Activated CD8-positive, alpha-beta memory T cell treated with anti-CD3 and anti-CD28 coated beads, Interleukin-2, amount 50 U/mL, for 1 hour (primary cell): ENCODE data around the gene ARHGEF10L.

Experiments used
- DNase-seq: peaks from one replicate; pipeline ENCODE4 v3.0.0-alpha.2; 2020; ENCODE audit errors: extremely low read depth

ARHGEF10L gene

GRCh38 chr1:17523321-17524041 is 16.0 kb upstream of the ARHGEF10L start:
- DNase-seq = no peak

- DNase-seq = no peak
These were observed 14.9 kb upstream of the ARHGEF10L start for GRCh38 chr1:17524645-17525044.

GRCh38 chr1:17525996-17526686 is 13.4 kb upstream of the ARHGEF10L start:
- no peak for DNase-seq

GRCh38 chr1:17527036-17527914 is 12.2 kb upstream of the ARHGEF10L start:
- DNase-seq = no peak

- no peak for DNase-seq
These were observed 10.1 kb upstream of the ARHGEF10L start for GRCh38 chr1:17529381-17529780.

- DNase-seq = no peak
These were observed 8.2 kb upstream of the ARHGEF10L start for GRCh38 chr1:17531343-17531681.

- DNase-seq = no peak
These were observed 7.6 kb upstream of the ARHGEF10L start for GRCh38 chr1:17531682-17532487.

- DNase-seq = no peak
These were observed 6.3 kb upstream of the ARHGEF10L start for GRCh38 chr1:17533201-17533600.

- no peak for DNase-seq
These were observed 4.1 kb upstream of the ARHGEF10L start for GRCh38 chr1:17535300-17535936.

- DNase-seq = no peak
These were observed 1.5 kb upstream of the ARHGEF10L start for GRCh38 chr1:17538010-17538409.

- DNase-seq = no peak
These were observed 925 bp upstream of the ARHGEF10L start for GRCh38 chr1:17538428-17539117.

- no peak for DNase-seq
These were observed 401 bp upstream of the ARHGEF10L start for GRCh38 chr1:17539118-17539476.

GRCh38 chr1:17540255-17541001 is 930 bp downstream of the ARHGEF10L start:
- no peak for DNase-seq

- no peak for DNase-seq
These were observed 3.1 kb downstream of the ARHGEF10L start for GRCh38 chr1:17542645-17543044.

GRCh38 chr1:17544776-17545350 is 5.4 kb downstream of the ARHGEF10L start:
- DNase-seq = no peak

- no peak for DNase-seq
These were observed 5.9 kb downstream of the ARHGEF10L start for GRCh38 chr1:17545356-17545755.

GRCh38 chr1:17546946-17547670 is 7.6 kb downstream of the ARHGEF10L start:
- DNase-seq = no peak

GRCh38 chr1:17549384-17549783 is 9.9 kb downstream of the ARHGEF10L start:
- no peak for DNase-seq
